ENCODE measurements around the gene PROM2. TPM values are rescaled to one million over a fixed set of nuclear protein-coding genes. Genes with fewer than 3 reads are reported as not detected.
A peak's percentile ranks its signal among the peaks of the same experiment; 100 is the strongest.

Gene PROM2
- total RNA-seq, 4 donors from 2014 or later: 59.7 to 184 (median 83.5) TPM

DNA sequence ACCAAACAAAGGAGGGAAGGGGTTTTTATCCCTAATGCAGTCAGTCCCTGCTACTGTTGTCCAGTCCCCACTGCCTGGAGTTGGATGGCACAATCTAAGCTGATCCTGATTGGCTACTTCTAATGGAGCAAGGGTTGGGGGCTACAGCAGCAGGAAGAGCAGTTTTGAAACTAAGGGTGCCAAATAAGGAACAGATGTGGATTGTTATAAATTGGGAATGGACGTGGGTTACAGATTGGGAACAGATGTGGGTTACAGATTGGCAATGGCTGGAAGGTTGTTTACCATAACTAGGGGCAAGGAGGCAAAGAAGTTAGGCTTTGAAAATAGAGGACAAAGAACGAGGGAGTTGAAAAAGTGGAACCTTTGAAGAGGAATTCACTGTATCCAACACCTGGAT, 16.0 kb upstream of the PROM2 start:
- no peak for DNase-seq
- Histone ChIP-seq H3K27me3 (no peaks in the 10 kb centered on the region), H3K27ac (no peak overlapping the region), H3K4me3 (no peak overlapping the region), H3K9me3 (peaks cover 0 to 13% (median 8%) of the 10 kb centered on the region in 3 donors), H3K36me3 (no peaks in the 10 kb centered on the region), H3K4me1 (peaks cover 0 to 28% (median 0%) of the 10 kb centered on the region in 3 donors)
- TF ChIP-seq, protein P1, sequence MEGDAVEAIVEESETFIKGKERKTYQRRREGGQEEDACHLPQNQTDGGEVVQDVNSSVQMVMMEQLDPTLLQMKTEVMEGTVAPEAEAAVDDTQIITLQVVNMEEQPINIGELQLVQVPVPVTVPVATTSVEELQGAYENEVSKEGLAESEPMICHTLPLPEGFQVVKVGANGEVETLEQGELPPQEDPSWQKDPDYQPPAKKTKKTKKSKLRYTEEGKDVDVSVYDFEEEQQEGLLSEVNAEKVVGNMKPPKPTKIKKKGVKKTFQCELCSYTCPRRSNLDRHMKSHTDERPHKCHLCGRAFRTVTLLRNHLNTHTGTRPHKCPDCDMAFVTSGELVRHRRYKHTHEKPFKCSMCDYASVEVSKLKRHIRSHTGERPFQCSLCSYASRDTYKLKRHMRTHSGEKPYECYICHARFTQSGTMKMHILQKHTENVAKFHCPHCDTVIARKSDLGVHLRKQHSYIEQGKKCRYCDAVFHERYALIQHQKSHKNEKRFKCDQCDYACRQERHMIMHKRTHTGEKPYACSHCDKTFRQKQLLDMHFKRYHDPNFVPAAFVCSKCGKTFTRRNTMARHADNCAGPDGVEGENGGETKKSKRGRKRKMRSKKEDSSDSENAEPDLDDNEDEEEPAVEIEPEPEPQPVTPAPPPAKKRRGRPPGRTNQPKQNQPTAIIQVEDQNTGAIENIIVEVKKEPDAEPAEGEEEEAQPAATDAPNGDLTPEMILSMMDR (IDR thresholded peaks at IDR 0.05): no peak
- TF ChIP-seq POLR2A (IDR thresholded peaks at IDR 0.05): no peak
- WGBS, 2 donors: 59 to 77% methylated on average over 2 of the region's 2 CpGs
- intact Hi-C loops (cut with DNase I): no loop called here

DNA sequence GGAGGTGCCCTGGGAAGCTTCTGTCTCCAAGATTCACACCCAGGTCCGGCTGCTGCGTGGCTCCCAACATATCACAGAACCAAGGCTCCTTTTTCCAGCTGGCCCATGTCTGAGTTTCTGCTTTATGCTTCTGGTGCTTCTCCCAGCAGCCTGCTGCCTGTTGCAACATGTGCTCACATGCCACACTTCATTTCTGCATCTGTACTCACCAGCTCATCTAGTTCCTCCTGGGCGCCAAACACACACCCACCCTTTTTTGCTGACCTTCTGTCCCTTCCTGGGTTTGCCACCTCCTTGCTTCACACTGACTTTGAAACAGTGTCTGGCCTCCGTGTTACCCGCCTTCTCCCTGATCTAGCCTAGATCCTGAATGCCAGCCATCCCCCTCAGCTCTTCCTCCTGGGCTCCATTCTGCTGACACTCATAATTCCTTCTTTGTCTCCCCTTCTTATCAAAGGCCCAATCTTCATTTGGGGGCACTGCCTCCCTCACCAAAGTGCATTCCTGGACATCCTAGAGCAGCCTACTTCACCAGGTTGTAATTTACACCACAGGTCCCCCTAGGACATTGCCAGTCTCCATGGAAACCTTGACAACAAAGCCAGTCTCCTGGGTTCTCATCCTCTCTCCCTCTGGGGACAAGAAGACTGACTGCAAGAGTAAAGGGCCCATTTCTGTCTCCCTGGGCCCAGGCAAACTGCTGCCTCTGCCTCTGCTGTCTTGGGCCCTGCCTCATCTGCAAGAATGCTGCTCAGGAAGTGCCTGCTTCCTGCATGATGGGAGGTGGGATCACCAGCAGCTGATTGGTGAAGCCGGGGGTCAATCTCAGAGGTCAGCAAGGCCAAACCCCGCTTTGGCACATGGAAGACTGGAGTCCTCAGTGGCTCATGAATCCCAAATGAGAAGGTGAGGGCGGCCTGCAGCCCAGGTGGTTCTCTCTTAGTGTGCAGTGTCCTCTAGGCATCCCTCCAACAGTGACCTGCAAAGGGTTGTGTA, 13.9 kb upstream of the PROM2 start:
- TF ChIP-seq, protein P1 (IDR thresholded peaks at IDR 0.05): no peak
- TF ChIP-seq POLR2A (IDR thresholded peaks at IDR 0.05): no peak
- Histone ChIP-seq H3K36me3 (no peaks in the 10 kb centered on the region), H3K4me3 (no peak overlapping the region), H3K9me3 (peaks cover 0 to 13% (median 8%) of the 10 kb centered on the region in 3 donors), H3K4me1 (peaks cover 0 to 29% (median 0%) of the 10 kb centered on the region in 3 donors), H3K27ac (peak overlapping the region; percentile 45 to 89 (median 83)), H3K27me3 (no peaks in the 10 kb centered on the region)
- intact Hi-C loops (cut with DNase I): no loop called here
- no peak for DNase-seq
- WGBS, 2 donors: 37 to 40% methylated on average over 5 of the region's 8 CpGs

DNA sequence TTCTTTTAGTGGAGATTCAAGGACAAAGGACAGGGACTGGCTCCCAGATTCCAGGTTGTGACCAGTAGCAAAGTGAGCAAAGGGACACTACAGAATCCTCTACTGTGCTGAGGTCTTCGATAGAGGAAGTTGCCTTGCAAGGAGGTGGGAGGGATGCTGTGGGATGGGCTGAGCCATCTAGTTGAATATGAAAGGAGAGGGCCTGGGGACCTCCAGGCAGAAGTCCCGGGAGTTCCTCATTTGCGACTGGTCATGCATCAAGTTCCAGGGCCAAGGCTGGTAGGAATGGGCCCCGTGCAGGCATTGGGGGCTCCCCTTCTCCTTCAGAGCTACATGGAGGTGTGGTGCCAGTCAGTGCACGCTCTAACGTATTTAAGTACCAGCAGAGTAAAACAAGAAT, 12.6 kb upstream of the PROM2 start:
- Histone ChIP-seq H3K36me3 (no peaks in the 10 kb centered on the region), H3K27me3 (no peaks in the 10 kb centered on the region), H3K4me3 (no peak overlapping the region), H3K27ac (no peak overlapping the region), H3K9me3 (peaks cover 0 to 13% (median 8%) of the 10 kb centered on the region in 3 donors), H3K4me1 (peaks cover 0 to 29% (median 0%) of the 10 kb centered on the region in 3 donors)
- 66 to 72% methylated on average over 6 of the region's 6 CpGs for WGBS, 2 donors
- no peak for DNase-seq
- TF ChIP-seq POLR2A (IDR thresholded peaks at IDR 0.05): no peak
- TF ChIP-seq, protein P1 (IDR thresholded peaks at IDR 0.05): no peak
- intact Hi-C loops (cut with DNase I): no loop called here

DNA sequence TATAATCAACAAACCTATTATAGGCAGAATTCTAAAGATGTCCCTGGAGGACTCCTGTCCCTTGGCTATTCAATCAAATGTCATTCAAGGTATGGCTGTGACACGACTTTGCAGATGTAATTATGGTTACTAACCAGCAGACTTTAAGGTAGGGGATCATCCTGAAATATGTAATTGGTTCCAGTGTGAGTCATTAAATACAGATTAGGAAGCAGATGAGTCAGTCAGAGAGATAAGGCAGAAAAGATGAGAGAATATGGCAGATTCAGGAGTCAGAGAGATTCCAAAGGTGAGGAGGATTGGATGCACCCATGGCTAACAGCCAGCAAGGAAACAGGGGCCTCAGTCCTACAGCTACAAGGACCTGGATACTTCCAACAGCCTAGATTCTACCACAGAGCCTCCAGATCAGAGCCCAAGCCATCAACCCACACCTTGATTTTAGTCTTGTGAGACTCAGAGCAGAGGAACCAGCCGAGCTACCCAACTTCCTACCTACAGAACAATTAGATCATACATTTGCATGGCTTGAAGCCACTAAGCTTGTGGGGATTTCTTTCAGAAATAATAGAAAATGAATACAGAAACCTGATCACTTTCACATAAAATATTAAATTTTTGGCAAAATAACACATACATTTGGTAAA, 11.2 kb upstream of the PROM2 start:
- Histone ChIP-seq H3K4me3 (no peak overlapping the region), H3K4me1 (peaks cover 0 to 29% (median 0%) of the 10 kb centered on the region in 3 donors), H3K27ac (no peak overlapping the region), H3K9me3 (no peaks in the 10 kb centered on the region), H3K36me3 (no peaks in the 10 kb centered on the region), H3K27me3 (no peaks in the 10 kb centered on the region)
- TF ChIP-seq, protein P1 (IDR thresholded peaks at IDR 0.05): no peak
- no peak for TF ChIP-seq POLR2A (IDR thresholded peaks at IDR 0.05)
- WGBS, 2 donors: 52 to 59% methylated on average over 2 of the region's 2 CpGs
- DNase-seq: no peak
- intact Hi-C loops (cut with DNase I): no loop called here

DNA sequence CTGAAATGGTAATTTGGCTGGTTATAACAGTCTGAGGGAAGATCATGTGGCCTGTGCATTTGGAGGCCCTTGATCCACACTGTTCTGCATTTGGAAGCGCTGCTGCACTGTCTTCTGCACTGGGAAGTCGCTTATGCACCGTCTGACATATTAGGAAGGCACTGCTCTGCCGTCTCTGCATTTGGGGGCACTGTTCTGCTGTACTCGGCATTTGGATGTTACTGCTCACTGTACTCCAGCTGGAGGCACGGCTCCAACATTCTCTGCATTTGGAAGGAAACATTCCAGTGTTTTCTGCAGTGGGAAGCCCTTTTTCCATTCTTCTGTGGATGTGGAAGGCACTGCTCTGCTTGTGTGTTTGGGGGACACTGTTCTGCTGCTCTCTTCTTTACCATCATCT, 9.6 kb upstream of the PROM2 start:
- Histone ChIP-seq H3K4me1 (peaks cover 0 to 22% (median 0%) of the 10 kb centered on the region in 3 donors), H3K27me3 (no peaks in the 10 kb centered on the region), H3K4me3 (no peak overlapping the region), H3K27ac (no peak overlapping the region), H3K36me3 (no peaks in the 10 kb centered on the region), H3K9me3 (no peaks in the 10 kb centered on the region)
- WGBS, 2 donors: 66 to 100% methylated on average over 1 to 6 of the region's 6 CpGs
- DNase-seq: no peak
- intact Hi-C loops (cut with DNase I): no loop called here
- TF ChIP-seq, protein P1 (IDR thresholded peaks at IDR 0.05): no peak
- no peak for TF ChIP-seq POLR2A (IDR thresholded peaks at IDR 0.05)
